Myocyte (in vitro differentiated cells): Measurements from ENCODE around the gene DYNAP. TPM values are rescaled to one million over a fixed set of nuclear protein-coding genes. Genes with fewer than 3 reads are reported as not detected.
A peak's percentile ranks its signal among the peaks of the same experiment; 100 is the strongest.

Experiments
- DNase-seq: peaks from one replicate; pipeline ENCODE4 v3.0.0-alpha.2; 2012; ENCODE audit warnings: low read depth
- total RNA-seq: library from RNA; depleted of rRNA; stranded (reverse); fragments of >200 nt; gene quantifications from 2 replicates; pipeline ENCODE4 v1.2.3, GENCODE V29; 2014

Gene DYNAP
- total RNA-seq, 1 donor from 2014 or later, result not detected

GRCh38 chr18:54630963-54631362 is 39.9 kb downstream of the DYNAP start:
- DNase-seq, result no peak

- DNase-seq, result no peak
Observed at GRCh38 chr18:54636217-54636616, 45.2 kb downstream of the DYNAP start.

GRCh38 chr18:54641734-54642133 is 50.7 kb downstream of the DYNAP start:
- DNase-seq, result no peak

GRCh38 chr18:54647176-54647575 is 56.1 kb downstream of the DYNAP start:
- peak; percentile 5 for DNase-seq

Other genes with a start within 250 kb of the DYNAP start
- gene STARD6, start 233.4 kb upstream of the DYNAP start, total RNA-seq, result not detected in 2 replicates
- gene C18orf54, start 233.3 kb upstream of the DYNAP start, total RNA-seq, result 1.8 and 3.0 TPM in 2 replicates
- gene RAB27B, start 237.2 kb downstream of the DYNAP start, total RNA-seq, result 6.8 and 11.4 TPM in 2 replicates